Skin epidermis (tissue), 12 donors: Measurements from ENCODE around the gene RNF130.

ENCODE experiments used
- H3K27ac ChIP-seq, 21 experiments: fragments of 200-600 bp; sonication (generic) in 11 of 21; one replicate each; pipeline ENCODE4 v1.5.0; 2020; ENCODE audit warnings: mild to moderate bottlenecking in 3 of 21, inconsistent platforms in 2 of 21, moderate library complexity in 2 of 21
- H3K4me3 ChIP-seq, 7 experiments: fragments of 200-600 bp; sonication (generic) in 2 of 7; one replicate each; pipeline ENCODE4 v1.5.0; 2020; ENCODE audit warnings: inconsistent platforms in 2 of 7, mild to moderate bottlenecking in 2 of 7, moderate library complexity in 1 of 7

The RNF130 gene

DNA sequence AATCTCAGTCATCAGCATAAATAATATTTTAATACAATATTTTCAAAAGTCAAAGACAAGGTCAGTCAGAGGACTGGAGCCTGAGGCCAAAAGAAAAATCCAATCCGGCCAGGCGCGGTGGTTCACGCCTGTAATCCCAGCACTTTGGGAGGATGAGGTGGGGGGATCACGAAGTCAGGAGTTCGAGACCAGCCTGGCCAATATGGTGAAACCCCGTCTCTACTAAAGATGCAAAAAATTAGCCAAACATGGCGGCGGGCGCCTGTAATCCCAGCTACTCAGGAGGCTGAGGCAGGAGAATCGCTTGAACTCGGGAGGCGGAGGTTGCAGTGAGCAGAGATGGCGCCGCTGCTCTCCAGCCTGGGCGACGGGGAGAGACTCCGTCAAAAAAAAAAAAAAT is 18.1 kb upstream of the RNF130 start:
- H3K27ac ChIP-seq, result peak overlapping the region in 5 of 21 experiments; percentile 24 to 79 (median 78)

DNA sequence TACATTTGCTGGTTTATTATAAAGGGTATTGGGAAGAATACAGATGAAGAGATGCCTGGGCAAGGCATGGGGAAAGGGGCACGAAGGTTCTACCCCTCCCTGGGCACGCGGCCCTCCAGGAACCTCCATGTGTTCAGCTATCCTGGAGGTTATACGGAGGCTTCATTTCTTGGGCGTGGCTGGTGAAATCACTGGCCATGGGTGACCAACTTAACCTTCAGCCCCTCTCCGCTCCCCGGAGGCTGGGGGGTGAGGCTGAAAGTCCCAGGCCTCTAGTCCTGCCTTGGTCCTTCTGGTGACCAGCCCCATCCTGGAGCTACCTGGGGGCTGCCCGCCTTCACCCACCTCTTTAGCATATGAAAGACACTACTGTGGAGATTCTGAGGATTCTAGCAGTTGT is 17.0 kb upstream of the RNF130 start:
- H3K27ac ChIP-seq, result no peak overlapping the region

More for the DNA sequence above, 18.1 kb upstream of the RNF130 start:
- H3K4me3 ChIP-seq, result peak overlapping the region in 3 of 7 experiments; percentile 22 to 50 (median 48)

DNA sequence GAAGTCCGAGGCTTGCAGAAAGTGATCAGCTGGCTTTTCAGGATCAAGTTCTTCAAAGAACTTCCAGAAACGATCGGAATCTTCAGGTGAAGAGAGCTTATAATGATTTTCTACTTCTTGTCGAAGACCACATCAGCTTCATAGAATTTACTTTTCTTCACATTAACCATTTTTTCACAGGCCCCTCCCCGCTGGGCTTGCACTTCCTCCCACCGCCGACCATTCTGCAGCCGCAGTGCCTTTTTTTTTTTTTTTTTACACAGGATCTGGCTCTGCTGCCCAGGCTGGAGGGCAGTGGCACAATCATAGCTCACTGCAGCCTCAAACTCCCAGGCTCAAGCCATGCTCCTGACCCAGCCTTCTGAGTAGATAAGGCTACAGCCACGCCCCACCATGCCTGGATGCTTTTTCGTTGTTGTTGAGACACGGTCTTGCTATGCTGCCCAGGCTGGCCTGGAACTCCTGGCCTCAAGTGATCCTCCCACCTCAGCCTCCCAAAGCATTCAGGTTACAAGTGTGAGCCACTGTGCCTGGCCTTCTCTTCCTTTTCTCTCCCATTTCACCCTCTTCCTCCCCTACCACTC is 15.3 kb upstream of the RNF130 start:
- H3K27ac ChIP-seq, result no peak overlapping the region
- no peak overlapping the region for H3K4me3 ChIP-seq

More for the DNA sequence above, 17.0 kb upstream of the RNF130 start:
- H3K4me3 ChIP-seq, result no peak overlapping the region

DNA sequence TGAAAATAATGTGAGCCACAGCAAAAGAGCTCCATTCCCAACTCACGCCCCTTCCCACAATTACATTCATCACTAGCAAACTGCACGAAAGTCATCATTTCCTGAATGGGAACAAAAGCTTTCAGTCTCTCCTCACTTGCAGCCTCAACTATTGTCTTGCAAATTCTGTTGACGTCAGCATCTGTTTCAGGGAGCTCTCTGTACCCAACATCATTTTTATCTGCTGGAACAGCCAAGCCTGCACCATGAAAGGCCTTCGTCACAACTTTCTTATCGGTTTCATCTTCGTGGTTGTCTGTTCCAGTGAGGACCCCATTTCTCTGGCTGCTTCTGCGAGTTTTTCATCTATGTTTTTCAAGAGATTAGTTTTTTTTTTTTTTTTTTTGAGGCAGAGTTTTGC is 14.3 kb upstream of the RNF130 start:
- H3K27ac ChIP-seq, result no peak overlapping the region
- H3K4me3 ChIP-seq, result no peak overlapping the region

DNA sequence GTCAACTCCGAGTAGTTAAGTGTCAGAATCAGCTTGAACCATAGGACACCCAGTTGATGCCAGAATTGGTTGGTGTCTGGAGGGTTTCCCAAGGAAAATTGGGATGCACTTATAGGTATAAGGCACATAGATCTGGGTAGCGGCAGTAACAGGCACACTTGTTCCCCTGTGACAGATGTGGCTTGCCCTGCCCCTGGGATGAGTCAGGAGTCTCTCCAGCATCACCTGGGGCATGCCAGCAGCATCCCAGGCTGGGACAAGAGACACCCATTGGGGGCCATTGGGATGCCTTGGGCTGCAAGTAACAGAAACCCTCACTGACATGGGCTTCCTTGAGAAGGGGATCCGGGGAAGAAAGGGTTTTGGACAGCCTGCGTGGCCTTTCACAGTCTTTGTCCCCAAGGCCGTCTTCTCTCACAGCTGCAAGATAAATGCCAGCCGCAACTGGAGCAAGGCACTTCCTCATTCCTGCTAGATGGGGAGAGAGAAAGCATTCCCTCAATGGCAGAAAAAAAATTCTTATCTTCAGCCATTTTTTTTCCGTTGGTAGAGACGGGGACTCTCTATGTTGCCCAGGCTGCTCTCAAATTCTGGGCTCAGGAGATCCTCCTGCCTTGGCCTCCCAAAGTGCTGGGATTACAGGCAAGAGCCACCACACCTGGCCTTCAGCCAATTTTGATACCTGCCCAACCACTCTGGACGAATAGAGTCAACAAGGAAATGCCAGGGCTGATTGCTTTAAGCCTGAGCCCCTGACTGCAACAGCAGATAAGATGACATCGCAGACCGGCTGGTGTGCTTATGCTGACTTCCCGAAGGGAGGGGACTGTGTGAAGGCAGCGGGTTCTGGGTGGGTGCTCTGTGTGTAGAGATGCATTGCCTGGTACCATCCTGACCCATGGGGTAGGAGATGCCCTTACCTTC is 13.3 kb upstream of the RNF130 start:
- H3K27ac ChIP-seq, result no peak overlapping the region
- H3K4me3 ChIP-seq, result no peak overlapping the region

DNA sequence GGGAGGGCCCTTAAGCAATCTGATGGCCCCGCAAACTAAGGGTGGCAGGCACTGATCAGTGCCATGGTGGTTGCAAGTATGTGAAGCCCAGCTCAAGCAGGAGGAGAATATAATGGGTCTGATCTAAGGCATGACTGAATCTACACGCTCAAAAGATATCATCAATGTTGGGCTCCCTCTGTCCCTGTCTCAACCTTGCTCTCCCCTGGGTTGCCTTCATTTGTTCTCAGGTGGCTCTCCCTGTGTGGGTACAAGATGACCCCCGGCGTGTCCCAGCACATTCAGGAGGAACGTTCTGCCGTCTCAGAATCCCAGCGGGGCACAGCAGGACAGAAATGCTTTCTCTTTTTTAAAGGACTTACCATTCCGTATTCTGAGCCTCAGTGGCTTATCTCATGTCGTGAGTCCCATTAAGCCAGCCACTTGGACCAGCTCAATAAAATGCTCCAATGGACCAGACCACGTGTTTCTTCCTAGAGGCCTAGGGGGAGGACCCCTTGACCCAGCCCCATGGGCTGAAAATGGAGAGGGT is 12.0 kb upstream of the RNF130 start:
- H3K27ac ChIP-seq, result no peak overlapping the region
- no peak overlapping the region for H3K4me3 ChIP-seq

DNA sequence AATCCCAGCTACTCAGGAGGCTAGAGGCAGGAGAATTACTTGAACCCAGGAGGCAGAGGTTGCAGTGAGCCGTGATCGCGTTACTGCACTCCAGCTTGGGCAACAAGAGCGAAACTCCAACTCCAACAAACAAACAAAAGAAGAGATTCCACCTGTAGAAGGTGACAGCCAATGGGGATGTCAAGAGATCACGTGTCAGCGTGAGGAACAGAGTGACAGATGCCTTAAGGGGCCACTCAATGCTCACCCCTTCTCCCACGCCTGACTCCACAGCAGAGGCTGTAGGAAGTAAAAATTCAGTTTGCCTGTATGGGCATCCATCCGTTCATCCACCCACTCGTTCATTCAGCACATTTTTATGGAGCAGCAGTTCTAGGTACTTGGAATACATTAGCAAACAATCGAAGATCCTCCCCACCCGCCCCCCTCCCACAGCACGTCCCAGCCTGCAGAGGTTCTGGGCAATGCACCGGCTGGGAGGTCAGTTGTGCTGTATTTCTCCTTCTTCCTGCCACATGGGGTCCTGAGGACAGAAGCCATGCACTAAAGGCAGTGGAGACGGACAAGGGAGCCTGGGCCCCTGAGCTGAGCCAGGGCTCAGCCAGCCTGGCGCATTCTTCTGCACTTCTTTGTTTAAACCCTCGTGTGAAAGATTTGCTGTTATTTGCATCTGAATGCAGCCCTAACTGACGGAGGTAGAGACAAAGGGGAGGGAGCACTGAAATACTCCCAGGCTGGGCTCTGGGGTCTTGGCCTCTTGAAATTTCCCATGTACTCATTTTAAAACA is 11.3 kb upstream of the RNF130 start:
- Histone ChIP-seq H3K4me3 (no peak overlapping the region), H3K27ac (no peak overlapping the region)

DNA sequence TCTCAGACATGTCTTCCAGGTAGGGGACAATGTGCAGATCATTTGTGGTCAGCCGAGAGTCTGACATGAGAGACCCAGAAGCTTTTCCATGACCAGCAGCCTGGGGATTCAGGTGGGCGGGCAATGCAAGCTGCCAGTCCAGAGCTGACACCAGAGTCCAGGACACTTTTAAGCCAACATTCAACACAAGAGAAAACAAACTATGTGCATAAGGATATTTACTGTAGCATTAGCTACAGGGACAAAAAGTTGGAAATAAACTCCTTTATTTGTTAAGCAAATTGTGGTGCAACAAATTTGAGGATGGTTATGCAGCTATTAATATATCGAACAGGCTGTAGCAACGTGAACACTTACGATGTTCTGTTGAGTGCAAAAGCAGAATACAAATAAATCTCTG is 9.9 kb upstream of the RNF130 start:
- Histone ChIP-seq H3K27ac (no peak overlapping the region), H3K4me3 (no peak overlapping the region)

DNA sequence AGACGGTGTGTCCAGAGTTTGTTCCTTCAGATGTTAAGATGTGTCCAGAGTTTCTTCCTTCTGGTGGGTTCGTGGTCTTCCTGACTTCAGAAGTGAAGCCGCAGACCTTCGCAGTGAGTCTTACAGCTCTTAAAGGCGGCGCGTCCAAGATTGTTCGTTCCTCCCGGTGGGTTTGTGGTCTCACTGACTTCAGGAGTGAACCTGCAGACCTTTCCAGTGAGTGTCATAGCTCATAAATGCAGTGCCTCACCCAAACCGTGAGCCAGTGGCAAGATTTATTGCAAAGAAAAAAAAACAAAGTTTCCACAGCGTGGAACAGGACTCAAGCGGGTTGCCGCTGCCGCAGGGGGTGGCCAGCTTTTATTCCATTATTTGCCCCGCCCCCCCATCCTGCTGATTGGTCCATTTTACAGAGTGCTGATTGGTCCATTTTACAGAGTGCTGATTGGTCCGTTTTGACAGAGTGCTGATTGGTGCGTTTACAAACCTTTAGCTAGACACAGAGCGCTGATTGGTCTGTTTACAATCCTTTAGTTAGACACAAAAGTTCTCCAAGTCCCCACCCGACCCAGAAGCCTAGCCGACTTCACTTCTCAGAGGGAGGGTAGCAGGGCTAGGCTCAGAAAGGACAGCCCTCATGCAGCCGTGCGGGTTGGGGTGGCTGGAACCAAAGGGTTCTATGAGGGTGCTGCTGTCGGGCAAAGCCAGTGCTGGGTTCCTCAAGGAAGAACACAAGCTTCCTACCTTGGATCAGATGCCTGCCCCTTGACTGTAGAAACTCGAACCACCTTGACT is 9.1 kb upstream of the RNF130 start:
- Histone ChIP-seq H3K27ac (no peak overlapping the region), H3K4me3 (no peak overlapping the region)

DNA sequence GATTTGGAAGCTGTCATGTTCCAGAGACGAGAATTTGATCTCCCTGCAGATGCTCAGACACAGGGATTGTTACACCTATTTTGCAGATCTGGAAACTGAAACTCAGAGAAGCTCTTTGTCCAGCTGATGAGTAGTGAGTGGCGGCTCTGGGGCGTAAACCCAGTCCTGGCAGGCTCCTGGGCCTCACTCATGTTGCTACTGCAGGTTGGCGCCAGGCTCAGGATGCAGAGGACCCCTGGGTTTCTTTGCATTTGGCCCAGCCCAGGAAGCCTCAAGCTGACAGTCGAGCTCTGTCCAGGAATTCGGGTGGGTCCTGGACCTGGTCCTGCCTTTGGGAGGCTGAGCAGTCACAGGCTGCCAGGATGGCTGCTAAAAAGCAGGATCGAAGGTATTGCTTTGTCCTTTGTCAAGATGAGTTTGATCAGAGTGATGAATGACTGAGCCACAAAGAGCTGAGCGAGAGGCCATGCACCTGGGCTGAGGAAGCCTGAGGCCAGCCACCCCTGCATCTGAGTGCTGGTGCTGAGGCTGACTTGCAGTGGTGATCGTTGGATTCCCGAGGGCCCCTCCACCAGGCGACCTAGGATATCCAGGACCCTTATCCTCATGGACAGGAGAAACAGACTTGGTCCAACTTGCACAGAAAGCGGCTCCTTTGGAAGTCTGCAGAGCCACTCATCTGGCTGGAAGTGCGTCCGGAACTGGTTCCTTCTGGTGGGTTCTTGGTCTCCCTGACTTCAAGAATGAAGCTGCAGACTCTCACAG is 8.3 kb upstream of the RNF130 start:
- Histone ChIP-seq H3K27ac (no peak overlapping the region), H3K4me3 (no peak overlapping the region)

DNA sequence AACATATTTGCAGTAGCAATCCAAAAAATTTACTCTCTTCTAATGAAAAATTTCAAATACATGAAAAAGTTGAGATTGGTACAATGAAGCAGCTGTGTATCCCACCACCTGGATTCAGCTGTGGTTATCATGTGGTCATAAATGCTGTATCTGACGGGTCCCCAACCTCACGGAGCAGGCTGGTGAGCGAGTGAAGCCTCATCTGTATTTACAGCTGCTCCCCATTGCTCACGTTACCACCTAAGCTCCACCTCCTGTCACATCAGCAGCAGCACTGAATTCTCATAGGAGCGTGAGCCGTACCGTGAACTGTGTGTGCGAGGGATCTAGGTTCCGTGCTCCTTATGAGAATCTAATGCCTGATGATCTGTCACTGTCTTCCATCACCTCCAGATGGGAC is 6.8 kb upstream of the RNF130 start:
- no peak overlapping the region for H3K4me3 ChIP-seq
- H3K27ac ChIP-seq, result no peak overlapping the region

DNA sequence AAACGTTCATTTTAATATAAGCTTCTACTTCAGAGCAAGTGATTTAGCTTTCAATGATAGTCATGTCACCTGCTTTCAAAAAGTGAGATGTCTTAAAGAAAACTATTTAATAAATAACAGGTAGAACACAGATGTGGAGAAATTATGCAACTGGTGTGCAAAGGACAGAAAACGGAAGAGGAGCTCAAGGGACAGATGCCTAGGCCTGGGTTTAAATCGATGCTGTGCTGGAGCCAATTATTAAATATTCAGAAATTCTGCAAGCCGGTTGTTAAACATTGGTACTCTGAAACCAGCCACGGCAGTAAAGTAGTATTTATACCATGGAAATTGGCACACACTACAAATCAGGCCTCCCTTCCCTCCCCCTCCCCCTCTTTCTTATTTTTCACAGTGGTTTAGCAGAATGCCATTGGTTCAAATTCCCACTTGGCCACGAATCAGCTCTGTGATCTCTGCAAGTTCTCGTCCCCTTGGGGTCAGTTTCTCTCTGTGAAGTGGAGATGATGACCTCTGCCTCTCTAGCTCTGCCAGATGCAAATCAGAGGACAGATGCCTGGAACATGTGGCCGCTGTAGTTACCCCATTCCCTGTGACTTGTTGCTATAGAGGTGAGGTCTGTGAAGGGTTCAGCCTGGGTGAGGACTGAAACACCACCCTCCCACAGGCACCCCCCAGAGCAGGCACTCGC is 6.2 kb upstream of the RNF130 start:
- Histone ChIP-seq H3K4me3 (no peak overlapping the region), H3K27ac (no peak overlapping the region)

DNA sequence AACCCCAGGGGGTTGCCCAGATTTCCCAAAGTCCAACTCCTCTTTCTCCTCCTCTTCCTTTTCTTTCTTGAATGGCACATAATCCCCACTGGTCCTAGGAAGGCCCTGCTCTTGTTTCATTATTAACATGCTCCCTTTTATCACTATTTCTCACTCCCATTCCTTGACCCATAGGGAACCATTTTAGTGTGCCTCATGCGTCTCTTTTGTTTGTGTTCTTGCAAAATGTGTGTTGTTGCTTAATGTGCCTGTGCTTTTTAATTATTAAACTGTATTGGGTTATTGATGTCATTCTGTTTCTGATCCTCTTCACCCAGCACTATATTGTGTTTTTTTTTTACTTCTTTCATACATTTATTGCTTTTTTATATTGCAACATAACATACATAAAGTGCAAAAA is 4.1 kb upstream of the RNF130 start:
- no peak overlapping the region for H3K27ac ChIP-seq
- no peak overlapping the region for H3K4me3 ChIP-seq

DNA sequence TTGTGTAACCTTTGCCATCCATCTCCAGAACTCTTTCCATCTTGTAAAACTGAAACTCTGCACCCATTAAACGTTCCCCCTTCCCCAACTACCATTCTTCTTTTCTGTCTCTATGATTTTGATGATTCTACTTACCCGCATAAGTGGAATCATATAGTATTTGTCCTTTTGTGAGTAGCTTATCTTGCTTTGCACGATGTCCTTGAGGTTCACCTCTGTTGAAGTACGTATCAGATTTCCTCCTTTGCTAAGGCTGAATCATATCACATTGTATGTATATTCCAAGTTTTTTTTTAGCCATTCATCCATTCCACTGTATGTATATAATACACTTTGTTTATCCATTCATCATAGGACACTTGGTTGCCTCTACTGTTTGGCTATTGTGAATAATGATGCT is 2.9 kb upstream of the RNF130 start:
- H3K27ac ChIP-seq, result no peak overlapping the region

DNA sequence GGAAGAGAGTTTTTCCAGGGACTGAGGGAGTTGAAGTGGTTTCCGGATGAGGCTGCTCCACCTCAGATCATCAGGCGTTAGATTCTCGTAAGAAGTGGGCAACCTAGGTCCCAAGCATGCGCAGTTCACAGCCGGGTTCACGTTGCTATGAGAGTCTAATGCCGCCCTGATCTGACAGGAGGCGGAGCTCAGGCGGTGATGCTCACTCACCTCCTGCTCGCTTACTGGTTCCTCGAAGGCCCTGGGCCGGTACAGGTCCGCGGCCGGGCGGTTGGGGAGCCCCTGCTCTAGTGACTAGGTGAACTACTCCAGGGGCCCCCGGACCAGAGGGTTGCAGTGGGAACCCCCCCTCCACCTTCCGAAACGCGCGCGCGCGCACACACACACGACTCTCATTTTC is 997 bp upstream of the RNF130 start:
- H3K27ac ChIP-seq, result peak overlapping the region in 7 of 21 experiments; percentile 82 to 98 (median 93)
- peak overlapping the region in 2 of 7 experiments; percentile 66 to 81 for H3K4me3 ChIP-seq

More for the DNA sequence above, 2.9 kb upstream of the RNF130 start:
- no peak overlapping the region for H3K4me3 ChIP-seq

DNA sequence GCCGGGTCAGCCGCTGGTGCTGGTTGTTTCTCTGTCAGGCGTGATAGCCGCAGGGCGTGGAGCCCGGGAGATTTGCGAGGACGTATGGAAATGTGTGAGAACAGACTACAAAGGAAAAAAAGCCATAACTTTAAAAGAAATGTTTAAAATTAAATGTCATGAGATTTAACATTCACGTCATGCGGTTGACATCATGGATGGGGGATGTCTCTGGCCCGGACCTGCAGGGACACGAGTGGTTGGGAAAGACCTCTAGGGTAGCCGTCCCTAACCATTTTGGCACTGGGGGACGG is 643 bp upstream of the RNF130 start:
- Histone ChIP-seq H3K27ac (peak overlapping the region in 17 of 21 experiments; percentile 82 to 98 (median 93)), H3K4me3 (peak overlapping the region; percentile 66 to 94 (median 88))

DNA sequence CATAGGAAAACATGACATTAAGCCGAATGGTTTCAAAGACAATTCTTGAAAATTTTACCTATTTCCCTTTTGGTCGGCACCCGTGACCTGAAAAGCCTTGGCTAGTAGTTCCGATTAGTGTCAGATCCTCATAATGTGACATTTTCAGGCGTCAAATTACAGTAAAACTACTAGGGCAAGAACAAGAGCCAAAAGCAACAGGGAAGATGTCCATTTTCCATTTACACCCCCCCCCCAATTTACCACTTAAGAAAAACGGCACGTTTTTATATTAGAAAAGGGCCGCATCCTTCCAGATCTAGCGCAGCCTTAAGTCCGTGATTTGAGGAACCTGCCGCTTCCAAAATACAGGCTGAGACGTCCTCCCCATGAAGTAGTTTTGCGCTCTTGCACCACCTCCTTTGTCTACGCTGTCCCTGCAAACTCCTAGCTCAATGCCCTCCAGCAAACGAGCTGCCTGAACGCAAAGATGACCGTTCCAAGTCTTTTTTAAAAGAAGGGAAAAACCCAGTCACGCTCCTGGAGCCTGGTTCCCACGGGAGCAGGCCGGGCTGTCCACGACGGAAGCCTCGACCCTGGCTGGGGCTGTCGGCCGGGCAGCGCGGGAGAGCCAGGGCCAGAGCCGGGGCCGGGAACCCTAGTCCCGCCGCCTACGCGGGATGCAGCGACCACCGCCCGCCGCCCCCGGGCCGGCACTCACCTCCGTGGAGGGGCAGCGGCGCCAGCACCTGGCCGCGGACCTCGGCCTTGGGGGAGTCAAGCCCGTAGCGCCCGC is 616 bp downstream of the RNF130 start:
- H3K4me3 ChIP-seq, result peak overlapping the region; percentile 66 to 94 (median 88)
- H3K27ac ChIP-seq, result peak overlapping the region; percentile 51 to 98 (median 92)
